GM12875 (cell line): Measurements from ENCODE around the gene DZIP3.

ENCODE experiments used
- H3K4me3 ChIP-seq: one replicate; pipeline ENCODE4 v1.5.1; 2011; ENCODE audit warnings: low read depth, low read length, control low read depth
- TF ChIP-seq, protein P1 (sequence below): IDR thresholded peaks from 2 replicates; pipeline ENCODE4 v1.5.1; 2011; ENCODE audit warnings: low read depth, mild to moderate bottlenecking, control low read depth, inconsistent platforms, low read length, moderate library complexity, borderline replicate concordance; ENCODE audit not compliant: insufficient read depth

The DZIP3 gene, protein sequence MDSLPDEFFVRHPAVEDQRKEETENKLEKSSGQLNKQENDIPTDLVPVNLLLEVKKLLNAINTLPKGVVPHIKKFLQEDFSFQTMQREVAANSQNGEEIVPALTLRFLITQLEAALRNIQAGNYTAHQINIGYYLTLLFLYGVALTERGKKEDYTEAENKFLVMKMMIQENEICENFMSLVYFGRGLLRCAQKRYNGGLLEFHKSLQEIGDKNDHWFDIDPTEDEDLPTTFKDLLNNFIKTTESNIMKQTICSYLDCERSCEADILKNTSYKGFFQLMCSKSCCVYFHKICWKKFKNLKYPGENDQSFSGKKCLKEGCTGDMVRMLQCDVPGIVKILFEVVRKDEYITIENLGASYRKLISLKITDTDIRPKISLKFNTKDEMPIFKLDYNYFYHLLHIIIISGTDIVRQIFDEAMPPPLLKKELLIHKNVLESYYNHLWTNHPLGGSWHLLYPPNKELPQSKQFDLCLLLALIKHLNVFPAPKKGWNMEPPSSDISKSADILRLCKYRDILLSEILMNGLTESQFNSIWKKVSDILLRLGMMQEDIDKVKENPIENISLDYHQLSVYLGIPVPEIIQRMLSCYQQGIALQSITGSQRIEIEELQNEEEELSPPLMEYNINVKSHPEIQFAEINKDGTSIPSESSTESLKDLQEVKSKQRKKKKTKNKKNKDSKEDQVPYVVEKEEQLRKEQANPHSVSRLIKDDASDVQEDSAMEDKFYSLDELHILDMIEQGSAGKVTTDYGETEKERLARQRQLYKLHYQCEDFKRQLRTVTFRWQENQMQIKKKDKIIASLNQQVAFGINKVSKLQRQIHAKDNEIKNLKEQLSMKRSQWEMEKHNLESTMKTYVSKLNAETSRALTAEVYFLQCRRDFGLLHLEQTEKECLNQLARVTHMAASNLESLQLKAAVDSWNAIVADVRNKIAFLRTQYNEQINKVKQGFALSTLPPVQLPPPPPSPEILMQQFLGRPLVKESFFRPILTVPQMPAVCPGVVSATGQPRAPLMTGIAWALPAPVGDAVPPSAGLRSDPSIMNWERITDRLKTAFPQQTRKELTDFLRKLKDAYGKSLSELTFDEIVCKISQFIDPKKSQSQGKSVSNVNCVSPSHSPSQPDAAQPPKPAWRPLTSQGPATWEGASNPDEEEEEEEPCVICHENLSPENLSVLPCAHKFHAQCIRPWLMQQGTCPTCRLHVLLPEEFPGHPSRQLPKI

DNA sequence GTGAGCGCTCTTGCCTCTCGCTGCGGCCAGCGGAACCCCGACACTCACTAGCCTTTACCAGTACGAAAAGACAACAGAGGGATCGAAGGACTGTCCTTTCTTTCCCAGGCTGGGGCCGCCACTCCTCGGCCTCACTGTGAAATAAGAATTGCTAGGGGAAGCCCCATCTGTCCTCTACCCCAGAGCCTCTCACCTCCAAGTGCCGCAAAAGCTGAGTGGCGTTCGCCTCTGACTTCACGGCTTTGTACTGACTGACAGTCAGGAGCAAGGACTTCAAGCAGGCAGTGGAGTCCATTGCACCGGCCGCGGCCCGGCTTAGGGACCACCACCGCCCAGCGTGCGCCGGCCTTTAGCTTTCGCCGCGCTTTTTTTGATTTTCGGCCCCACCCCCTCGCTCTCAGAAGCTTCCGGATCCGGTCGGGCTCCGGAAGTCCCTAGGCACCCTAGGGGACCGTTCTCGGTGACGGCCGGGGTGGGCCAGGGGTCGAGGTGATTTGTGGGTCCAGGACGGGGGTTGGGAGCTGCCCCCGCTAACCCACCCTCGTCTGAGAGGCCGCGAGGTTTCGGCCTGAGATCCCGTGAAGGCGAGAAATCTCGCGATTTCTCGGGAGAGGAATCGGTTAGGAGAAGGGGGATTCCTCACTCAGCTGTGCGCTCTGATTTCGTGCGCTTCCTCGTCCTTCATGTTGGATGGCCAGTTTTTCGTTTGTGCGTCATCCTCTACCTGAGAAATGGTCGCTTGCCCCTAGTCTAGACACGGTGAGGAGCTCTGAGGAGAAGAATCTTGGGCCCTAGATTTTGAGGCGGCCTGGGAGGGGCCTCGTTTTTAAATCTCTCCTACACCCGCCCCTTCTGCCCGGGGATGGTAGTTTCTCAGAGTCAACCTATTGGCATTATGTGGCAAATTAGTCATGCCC lies at the start of gene DZIP3, which contains the start of gene CIP2A:
TSS of gene DZIP3 (plus strand) at position 642 of the 917 bp plus-strand sequence. CDS start 15,685 bp downstream, outside the sequence.
TSS of gene CIP2A (minus strand) at position 358 of the 917 bp plus-strand sequence. CDS start at position 295, 63 bp downstream.
- H3K4me3 ChIP-seq: peak within 1 kb of the TSS; percentile 93
- TF ChIP-seq, protein P1, sequence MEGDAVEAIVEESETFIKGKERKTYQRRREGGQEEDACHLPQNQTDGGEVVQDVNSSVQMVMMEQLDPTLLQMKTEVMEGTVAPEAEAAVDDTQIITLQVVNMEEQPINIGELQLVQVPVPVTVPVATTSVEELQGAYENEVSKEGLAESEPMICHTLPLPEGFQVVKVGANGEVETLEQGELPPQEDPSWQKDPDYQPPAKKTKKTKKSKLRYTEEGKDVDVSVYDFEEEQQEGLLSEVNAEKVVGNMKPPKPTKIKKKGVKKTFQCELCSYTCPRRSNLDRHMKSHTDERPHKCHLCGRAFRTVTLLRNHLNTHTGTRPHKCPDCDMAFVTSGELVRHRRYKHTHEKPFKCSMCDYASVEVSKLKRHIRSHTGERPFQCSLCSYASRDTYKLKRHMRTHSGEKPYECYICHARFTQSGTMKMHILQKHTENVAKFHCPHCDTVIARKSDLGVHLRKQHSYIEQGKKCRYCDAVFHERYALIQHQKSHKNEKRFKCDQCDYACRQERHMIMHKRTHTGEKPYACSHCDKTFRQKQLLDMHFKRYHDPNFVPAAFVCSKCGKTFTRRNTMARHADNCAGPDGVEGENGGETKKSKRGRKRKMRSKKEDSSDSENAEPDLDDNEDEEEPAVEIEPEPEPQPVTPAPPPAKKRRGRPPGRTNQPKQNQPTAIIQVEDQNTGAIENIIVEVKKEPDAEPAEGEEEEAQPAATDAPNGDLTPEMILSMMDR: no peak

DNA sequence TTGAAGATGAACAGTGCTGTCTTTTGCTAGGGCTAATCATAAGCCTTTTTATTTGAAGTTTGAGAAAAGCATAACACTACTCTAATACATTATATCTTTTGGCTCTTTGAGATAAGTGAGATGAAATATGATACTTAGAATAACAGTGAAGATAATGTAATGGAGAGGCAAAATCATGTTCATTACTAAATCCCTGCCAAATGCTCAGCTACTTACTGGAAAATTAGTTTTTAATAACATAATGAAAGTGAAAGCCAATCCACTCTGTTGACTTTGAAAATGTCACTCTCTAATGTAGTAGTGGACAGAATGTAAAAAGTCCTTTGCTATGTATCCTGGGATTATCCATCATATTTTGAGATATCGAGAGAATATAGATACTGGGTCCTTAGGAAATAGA lies 43.3 kb upstream of the DZIP3 start:
- H3K4me3 ChIP-seq: no peak overlapping the region
- TF ChIP-seq, protein P1: no peak

DNA sequence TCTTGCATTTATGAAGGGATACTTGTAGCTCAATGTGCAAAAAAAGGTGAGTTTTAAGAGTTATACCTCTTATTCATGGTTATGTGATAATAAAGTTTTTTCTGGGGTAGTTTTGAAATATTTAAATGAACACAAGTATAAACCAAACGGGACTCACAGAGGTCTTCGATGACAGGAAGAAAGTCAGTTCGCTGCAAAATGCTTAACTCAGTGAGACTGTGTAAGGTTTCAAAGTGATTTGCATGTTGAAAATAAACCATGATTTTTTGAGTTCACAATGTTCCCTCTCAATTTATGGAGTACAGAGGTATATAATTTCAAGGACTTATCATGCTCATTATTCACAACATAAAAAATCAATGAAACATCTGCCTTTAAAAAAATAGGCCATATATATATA lies 42.8 kb upstream of the DZIP3 start:
- TF ChIP-seq, protein P1: no peak
- no peak overlapping the region for H3K4me3 ChIP-seq

DNA sequence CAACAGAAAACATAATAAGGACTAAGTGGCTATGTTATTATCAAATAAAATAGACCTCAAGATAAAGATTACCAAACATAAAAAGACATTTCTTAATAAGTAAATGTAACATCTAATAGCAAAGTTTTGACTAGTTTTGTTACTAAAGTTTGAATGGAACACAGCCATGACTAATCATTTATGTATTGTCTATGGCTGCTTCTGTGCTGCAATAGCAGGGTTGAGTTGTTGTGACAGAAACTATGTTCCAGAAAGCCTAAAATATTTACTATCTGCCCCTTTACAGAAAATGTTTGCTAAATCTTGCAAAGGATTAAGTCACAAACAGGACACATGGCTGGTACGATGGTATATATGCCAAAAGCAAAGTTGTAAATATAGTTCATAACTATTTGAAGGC lies 41.2 kb upstream of the DZIP3 start:
- TF ChIP-seq, protein P1: no peak
- no peak overlapping the region for H3K4me3 ChIP-seq

DNA sequence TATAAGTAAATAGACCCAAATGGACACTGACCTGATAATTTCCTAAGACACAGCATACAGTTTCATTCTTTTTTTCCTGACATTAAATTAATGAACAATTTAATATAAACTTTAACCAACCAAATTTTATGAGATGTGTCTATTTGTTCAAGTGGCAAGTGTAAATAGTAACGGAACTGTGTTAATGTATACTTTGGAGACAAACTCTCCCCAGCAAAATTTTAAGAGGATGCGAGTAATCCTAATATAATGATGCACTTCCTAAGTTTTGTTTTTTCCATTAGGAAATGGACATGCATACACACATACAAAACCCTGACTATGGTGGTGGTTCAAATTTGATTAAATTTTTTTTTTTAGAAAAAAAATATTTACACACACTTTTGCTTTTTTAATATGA lies 40.6 kb upstream of the DZIP3 start:
- no peak overlapping the region for H3K4me3 ChIP-seq
- TF ChIP-seq, protein P1: no peak
